Transverse colon (tissue), 4 donors: Measurements from ENCODE around the gene QSOX2.

Experiments used
- POLR2A ChIP-seq: fragments of 450-650 bp; IDR thresholded peaks from one replicate; pipeline ENCODE4 v1.6.1; 2016; ENCODE audit warnings: antibody characterized with exemption, mild to moderate bottlenecking, moderate library complexity
- POLR2AphosphoS5 ChIP-seq, 3 donors: sonication (generic); formaldehyde crosslinking; IDR thresholded peaks; one replicate each; pipeline ENCODE4 v1.6.1; 2016; ENCODE audit warnings: antibody characterized with exemption in 3 of 3
- TF ChIP-seq, protein P1 (sequence below), 5 experiments: fragments of 200-600 bp in 3 of 5; fragments of 450-650 bp in 2 of 5; sonication (generic) in 3 of 5; IDR thresholded peaks; 1 replicate in 2 of 5; 2 replicates in 3 of 5; pipeline ENCODE4 v1.5.1; 2016 to 2017; ENCODE audit warnings: antibody characterized with exemption in 5 of 5, inconsistent platforms in 3 of 5, mild to moderate bottlenecking in 2 of 5, moderate library complexity in 1 of 5

DNA sequence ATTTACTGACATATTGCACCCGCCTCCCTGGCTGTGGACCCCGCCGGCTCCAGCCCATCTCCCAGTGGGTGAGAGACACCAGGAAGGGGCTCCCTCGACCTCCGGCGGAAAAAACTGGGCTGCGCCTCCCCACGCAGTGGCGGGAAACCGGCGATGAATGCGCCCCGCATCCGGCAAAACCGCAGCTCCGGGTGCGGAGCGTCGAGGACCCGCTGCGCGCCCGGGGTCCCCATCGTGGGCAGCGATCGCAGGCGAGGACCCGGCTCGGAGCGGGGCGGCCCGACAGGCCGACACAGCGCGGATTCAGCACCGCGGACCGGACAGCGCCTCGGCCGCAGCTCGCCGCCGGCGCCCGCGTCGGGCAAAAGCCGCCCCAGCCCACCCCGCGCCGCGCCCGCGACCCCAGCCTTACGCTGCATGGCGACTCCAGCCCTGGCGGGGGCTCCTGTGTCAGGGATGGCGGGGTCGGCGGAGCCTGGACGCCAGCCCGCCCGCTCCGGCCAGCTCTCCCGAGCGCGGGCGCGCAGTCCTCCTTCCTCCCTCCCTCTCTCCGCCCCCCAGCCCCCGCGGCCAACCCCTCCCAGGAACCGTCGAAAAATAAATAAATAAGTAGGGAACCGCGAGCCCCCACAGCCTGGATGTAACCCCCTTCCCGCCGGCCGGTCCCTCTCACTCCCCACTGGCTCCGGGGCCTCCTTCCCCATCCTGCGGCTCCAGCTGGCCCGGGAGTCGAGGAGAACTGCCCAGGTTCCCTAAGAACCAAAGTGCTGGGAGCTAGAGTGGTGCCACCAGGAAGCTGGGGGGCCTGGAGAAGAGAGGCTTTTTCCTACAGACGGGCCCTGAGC is 43.8 kb downstream of the QSOX2 start:
- TF ChIP-seq, protein P1, sequence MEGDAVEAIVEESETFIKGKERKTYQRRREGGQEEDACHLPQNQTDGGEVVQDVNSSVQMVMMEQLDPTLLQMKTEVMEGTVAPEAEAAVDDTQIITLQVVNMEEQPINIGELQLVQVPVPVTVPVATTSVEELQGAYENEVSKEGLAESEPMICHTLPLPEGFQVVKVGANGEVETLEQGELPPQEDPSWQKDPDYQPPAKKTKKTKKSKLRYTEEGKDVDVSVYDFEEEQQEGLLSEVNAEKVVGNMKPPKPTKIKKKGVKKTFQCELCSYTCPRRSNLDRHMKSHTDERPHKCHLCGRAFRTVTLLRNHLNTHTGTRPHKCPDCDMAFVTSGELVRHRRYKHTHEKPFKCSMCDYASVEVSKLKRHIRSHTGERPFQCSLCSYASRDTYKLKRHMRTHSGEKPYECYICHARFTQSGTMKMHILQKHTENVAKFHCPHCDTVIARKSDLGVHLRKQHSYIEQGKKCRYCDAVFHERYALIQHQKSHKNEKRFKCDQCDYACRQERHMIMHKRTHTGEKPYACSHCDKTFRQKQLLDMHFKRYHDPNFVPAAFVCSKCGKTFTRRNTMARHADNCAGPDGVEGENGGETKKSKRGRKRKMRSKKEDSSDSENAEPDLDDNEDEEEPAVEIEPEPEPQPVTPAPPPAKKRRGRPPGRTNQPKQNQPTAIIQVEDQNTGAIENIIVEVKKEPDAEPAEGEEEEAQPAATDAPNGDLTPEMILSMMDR (IDR thresholded peaks at IDR 0.05): no peak
- no peak for TF ChIP-seq POLR2A
- TF ChIP-seq POLR2AphosphoS5 (IDR thresholded peaks at IDR 0.05): no peak
